Breast epithelium (tissue), 4 donors: Measurements from ENCODE around the gene SLC25A21. TPM values are rescaled to one million over a fixed set of nuclear protein-coding genes. Genes with fewer than 3 reads are reported as not detected.
"Not testable (repeated sequence)": the region's sequence is repeated elsewhere in the genome, so short reads cannot be mapped to it uniquely, and the experiment has no call there.

ENCODE experiments used
- DNase-seq, 2 donors: peaks; one replicate each; pipeline ENCODE4 v3.0.0-alpha.2; 2019; ENCODE audit warnings: low spot score in 2 of 2
- H3K27ac ChIP-seq, 2 donors: fragments of 200-600 bp; sonication (generic) in 1 of 2; one replicate each; pipeline ENCODE4 v1.5.1; 2016 to 2019; ENCODE audit warnings: mild to moderate bottlenecking in 1 of 2
- H3K27me3 ChIP-seq, 2 donors: fragments of 200-600 bp; sonication (generic) in 1 of 2; one replicate each; pipeline versions ENCODE4 v1.5.1 to v1.6.0; 2017 to 2019; ENCODE audit warnings: control low read depth in 1 of 2, mild to moderate bottlenecking in 1 of 2
- H3K36me3 ChIP-seq: fragments of 200-600 bp; one replicate; pipeline ENCODE4 v1.5.1; 2019
- H3K4me1 ChIP-seq, 2 donors: fragments of 200-600 bp; sonication (generic); one replicate each; pipeline ENCODE4 v1.5.1; 2016 to 2019; ENCODE audit warnings: control low read depth in 1 of 2
- H3K4me3 ChIP-seq, 3 donors: fragments of 200-600 bp; sonication (generic); 1 replicate in 2 of 3; 2 replicates in 1 of 3; pipeline ENCODE4 v1.5.1; 2016 to 2019; ENCODE audit warnings: mild to moderate bottlenecking in 3 of 3, moderate library complexity in 2 of 3
- H3K9me3 ChIP-seq, 2 donors: fragments of 200-600 bp; sonication (generic) in 1 of 2; one replicate each; pipeline ENCODE4 v1.5.1; 2016 to 2019; ENCODE audit warnings: control low read depth in 1 of 2
- CTCF ChIP-seq, 3 donors: fragments of 450-650 bp; IDR thresholded peaks; one replicate each; pipeline ENCODE4 v1.5.1; 2016 to 2017; ENCODE audit warnings: antibody characterized with exemption in 3 of 3, mild to moderate bottlenecking in 3 of 3, moderate library complexity in 3 of 3
- POLR2A ChIP-seq: fragments of 450-650 bp; IDR thresholded peaks from one replicate; pipeline ENCODE4 v1.6.1; 2016; ENCODE audit warnings: antibody characterized with exemption, mild to moderate bottlenecking, moderate library complexity
- POLR2AphosphoS5 ChIP-seq, 3 donors: sonication (generic); formaldehyde crosslinking; IDR thresholded peaks; one replicate each; pipeline ENCODE4 v1.6.1; 2017; ENCODE audit warnings: antibody characterized with exemption in 3 of 3
- intact Hi-C: fragments of 100-400 bp; cut with DNase I; formaldehyde crosslinking; loops from one replicate; pipeline ENCODE4 v1.15.1; 2023; ENCODE audit warnings: low total_unique reads
- total RNA-seq, 3 donors: library from RNA; depleted of rRNA; stranded (reverse); fragments of >200 nt; gene quantifications; one replicate each; pipeline ENCODE4 v1.1.0, GENCODE V29; 2016

SLC25A21 gene
- total RNA-seq, 3 donors from 2014 or later: 0.66 to 2.3 (median 1.6) TPM

GRCh38 chr14:37153483-37153882 is 18.9 kb downstream of the SLC25A21 start:
- no peak for TF ChIP-seq POLR2AphosphoS5 (IDR thresholded peaks at IDR 0.05)
- TF ChIP-seq POLR2A: no peak
- no peak for TF ChIP-seq CTCF (IDR thresholded peaks at IDR 0.05)
- Histone ChIP-seq H3K36me3 (no peaks in the 10 kb centered on the region), H3K27ac (no peak overlapping the region), H3K9me3 (peaks cover 0 to 11% of the 10 kb centered on the region in 2 donors), H3K27me3 (no peaks in the 10 kb centered on the region), H3K4me3 (no peak overlapping the region), H3K4me1 (no peaks in the 10 kb centered on the region)
- no peak for DNase-seq
- intact Hi-C loops: no loop called here

- peaks cover 0 to 11% of the 10 kb centered on the region in 2 donors for H3K9me3 ChIP-seq
- intact Hi-C loops: no loop called here
- no peak overlapping the region for H3K27ac ChIP-seq
- no peaks in the 10 kb centered on the region for H3K36me3 ChIP-seq
- no peak overlapping the region for H3K4me3 ChIP-seq
- no peaks in the 10 kb centered on the region for H3K27me3 ChIP-seq
- no peak for DNase-seq
- no peaks in the 10 kb centered on the region for H3K4me1 ChIP-seq
- TF ChIP-seq POLR2AphosphoS5 (IDR thresholded peaks at IDR 0.05) (no peak), CTCF (IDR thresholded peaks at IDR 0.05) (no peak), POLR2A (no peak)
Measured at GRCh38 chr14:37153005-37153404, 19.4 kb downstream of the SLC25A21 start.

GRCh38 chr14:37150414-37150813 is 22.0 kb downstream of the SLC25A21 start:
- TF ChIP-seq POLR2A (no peak), CTCF (IDR thresholded peaks at IDR 0.05) (peak in 1 of 3 donors; percentile 43), POLR2AphosphoS5 (IDR thresholded peaks at IDR 0.05) (no peak)
- intact Hi-C loops: no loop called here

GRCh38 chr14:37147310-37147880 is 25.0 kb downstream of the SLC25A21 start:
- no peak for DNase-seq
- no peak overlapping the region for H3K4me3 ChIP-seq
- H3K27me3 ChIP-seq: no peaks in the 10 kb centered on the region
- H3K36me3 ChIP-seq: no peaks in the 10 kb centered on the region
- intact Hi-C loops: no loop called here
- no peaks in the 10 kb centered on the region for H3K9me3 ChIP-seq
- no peaks in the 10 kb centered on the region for H3K4me1 ChIP-seq
- no peak overlapping the region for H3K27ac ChIP-seq
- TF ChIP-seq POLR2AphosphoS5 (IDR thresholded peaks at IDR 0.05) (no peak), CTCF (IDR thresholded peaks at IDR 0.05) (no peak), POLR2A (no peak)

More at GRCh38 chr14:37150414-37150813, 22.0 kb downstream of the SLC25A21 start:
- no peaks in the 10 kb centered on the region for H3K27me3 ChIP-seq
- no peak overlapping the region for H3K4me3 ChIP-seq
- no peak overlapping the region for H3K27ac ChIP-seq
- DNase-seq: no peak
- peaks cover 0 to 5% of the 10 kb centered on the region in 2 donors for H3K9me3 ChIP-seq
- H3K36me3 ChIP-seq: no peaks in the 10 kb centered on the region
- no peaks in the 10 kb centered on the region for H3K4me1 ChIP-seq

GRCh38 chr14:37146438-37146837 is 26.0 kb downstream of the SLC25A21 start:
- H3K9me3 ChIP-seq, H3K4me3 ChIP-seq, H3K27ac ChIP-seq, intact Hi-C loops, H3K36me3 ChIP-seq, DNase-seq, H3K4me1 ChIP-seq, H3K27me3 ChIP-seq: not testable (repeated sequence)

GRCh38 chr14:37145395-37145794 is 27.0 kb downstream of the SLC25A21 start:
- H3K36me3 ChIP-seq: no peaks in the 10 kb centered on the region
- no peaks in the 10 kb centered on the region for H3K27me3 ChIP-seq
- intact Hi-C loops: no loop called here
- no peak for DNase-seq
- no peaks in the 10 kb centered on the region for H3K4me1 ChIP-seq
- no peaks in the 10 kb centered on the region for H3K9me3 ChIP-seq
- no peak overlapping the region for H3K4me3 ChIP-seq
- TF ChIP-seq POLR2AphosphoS5 (IDR thresholded peaks at IDR 0.05): no peak
- no peak for TF ChIP-seq POLR2A
- TF ChIP-seq CTCF (IDR thresholded peaks at IDR 0.05): no peak
- no peak overlapping the region for H3K27ac ChIP-seq
